Left renal cortex interstitium (tissue), 4 donors: ENCODE measurements around the gene HERC4. TPM values are rescaled to one million over a fixed set of nuclear protein-coding genes. Genes with fewer than 3 reads are reported as not detected.

Experiments
- DNase-seq, 4 donors: peaks; one replicate each; pipeline ENCODE4 v3.0.0-alpha.2; 2013; ENCODE audit warnings: low read depth in 4 of 4, low spot score in 2 of 4, missing footprints in 1 of 4
- polyA plus RNA-seq, 4 donors: library from polyadenylated mRNA; unstranded; fragments of 120-200 nt; gene quantifications; one replicate each; pipeline ENCODE4 v1.2.1, GENCODE V29; 2013; ENCODE audit not compliant: insufficient read length in 4 of 4

HERC4 gene, protein sequence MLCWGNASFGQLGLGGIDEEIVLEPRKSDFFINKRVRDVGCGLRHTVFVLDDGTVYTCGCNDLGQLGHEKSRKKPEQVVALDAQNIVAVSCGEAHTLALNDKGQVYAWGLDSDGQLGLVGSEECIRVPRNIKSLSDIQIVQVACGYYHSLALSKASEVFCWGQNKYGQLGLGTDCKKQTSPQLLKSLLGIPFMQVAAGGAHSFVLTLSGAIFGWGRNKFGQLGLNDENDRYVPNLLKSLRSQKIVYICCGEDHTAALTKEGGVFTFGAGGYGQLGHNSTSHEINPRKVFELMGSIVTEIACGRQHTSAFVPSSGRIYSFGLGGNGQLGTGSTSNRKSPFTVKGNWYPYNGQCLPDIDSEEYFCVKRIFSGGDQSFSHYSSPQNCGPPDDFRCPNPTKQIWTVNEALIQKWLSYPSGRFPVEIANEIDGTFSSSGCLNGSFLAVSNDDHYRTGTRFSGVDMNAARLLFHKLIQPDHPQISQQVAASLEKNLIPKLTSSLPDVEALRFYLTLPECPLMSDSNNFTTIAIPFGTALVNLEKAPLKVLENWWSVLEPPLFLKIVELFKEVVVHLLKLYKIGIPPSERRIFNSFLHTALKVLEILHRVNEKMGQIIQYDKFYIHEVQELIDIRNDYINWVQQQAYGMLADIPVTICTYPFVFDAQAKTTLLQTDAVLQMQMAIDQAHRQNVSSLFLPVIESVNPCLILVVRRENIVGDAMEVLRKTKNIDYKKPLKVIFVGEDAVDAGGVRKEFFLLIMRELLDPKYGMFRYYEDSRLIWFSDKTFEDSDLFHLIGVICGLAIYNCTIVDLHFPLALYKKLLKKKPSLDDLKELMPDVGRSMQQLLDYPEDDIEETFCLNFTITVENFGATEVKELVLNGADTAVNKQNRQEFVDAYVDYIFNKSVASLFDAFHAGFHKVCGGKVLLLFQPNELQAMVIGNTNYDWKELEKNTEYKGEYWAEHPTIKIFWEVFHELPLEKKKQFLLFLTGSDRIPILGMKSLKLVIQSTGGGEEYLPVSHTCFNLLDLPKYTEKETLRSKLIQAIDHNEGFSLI
- 10 to 100 TPM; 36.5 to 65.5 (median 50.1) TPM for polyA plus RNA-seq

DNA sequence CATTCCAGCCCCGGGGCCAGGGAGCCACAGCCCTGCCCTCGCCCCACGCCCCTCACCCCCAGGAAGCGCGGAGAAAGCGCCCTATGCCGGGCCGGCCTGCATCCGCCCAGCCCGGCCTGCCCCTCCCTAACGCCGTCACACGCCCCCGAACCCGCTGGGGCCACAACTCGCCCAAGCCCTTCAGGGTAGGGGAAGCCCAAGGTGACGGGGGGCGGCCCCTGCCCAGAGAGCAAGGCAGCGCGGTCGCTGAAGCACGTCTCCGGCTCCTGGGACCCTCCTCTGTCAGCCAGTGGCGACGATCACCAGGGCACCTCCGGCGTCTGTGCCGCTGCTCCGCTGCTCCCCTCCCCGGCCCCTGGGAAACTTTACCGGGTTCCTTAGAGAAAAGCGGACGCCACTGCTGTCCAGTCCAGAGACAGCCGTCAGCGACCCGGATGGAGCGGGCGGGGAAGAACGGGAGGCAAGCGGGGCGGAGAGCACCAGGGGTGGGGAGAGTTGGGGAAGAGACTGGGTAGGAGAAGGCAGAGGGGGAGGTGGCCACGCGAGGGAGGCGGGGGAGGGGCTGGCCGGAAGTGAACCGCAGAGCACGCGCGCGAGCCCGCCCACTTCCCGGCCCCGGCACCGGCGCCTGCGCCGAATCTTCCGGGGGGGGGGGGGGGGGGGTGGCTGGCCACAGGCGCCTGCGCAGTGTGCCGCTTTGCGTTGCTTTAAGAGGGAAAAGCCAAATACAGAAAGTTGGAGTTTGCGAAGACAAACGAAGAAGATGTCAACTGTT is at the start of gene HERC4:
HERC4 (minus strand) TSS at position 509 of the 775 bp plus-strand sequence. CDS start 2,175 bp downstream, outside the sequence.
- peak; percentile 70 to 90 (median 85) for DNase-seq

DNA sequence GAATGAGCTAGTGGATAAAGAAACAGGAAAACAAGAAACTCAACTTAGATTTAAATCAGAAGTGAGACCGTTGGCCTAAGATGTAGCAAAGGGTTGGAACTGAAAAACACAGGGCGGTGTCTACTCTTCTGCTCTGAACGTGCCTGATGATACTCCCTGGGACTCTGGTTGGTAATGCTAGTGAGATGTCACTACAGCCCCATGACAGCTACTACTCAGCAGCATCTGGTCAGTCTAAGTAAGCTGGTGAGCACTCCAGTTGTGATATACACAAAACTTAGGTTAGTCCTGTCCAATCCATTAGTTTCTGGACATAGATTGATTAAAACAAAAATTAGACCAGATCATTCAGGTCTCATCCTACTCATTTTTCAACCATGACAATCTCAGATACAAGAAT is 49.6 kb upstream of the HERC4 start:
- DNase-seq: no peak

DNA sequence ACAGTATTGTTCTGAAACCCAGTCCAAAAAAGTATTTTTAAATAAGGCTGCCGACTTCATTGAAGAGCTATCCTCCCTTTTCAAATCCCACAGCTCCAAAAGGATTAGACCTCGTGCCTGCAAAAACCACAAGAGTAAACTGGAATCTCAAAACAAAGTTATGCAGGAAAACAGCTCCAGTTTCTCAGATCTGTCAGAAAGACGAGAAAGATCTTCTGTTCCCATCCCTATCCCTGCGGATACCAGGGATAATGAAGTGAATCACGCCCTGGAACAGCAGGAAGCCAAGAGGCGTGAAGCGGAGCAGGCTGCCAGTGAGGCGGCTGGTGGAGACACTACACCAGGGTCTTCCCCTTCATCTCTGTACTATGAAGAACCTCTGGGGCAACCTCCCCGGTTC is 46.8 kb upstream of the HERC4 start:
- no peak for DNase-seq

DNA sequence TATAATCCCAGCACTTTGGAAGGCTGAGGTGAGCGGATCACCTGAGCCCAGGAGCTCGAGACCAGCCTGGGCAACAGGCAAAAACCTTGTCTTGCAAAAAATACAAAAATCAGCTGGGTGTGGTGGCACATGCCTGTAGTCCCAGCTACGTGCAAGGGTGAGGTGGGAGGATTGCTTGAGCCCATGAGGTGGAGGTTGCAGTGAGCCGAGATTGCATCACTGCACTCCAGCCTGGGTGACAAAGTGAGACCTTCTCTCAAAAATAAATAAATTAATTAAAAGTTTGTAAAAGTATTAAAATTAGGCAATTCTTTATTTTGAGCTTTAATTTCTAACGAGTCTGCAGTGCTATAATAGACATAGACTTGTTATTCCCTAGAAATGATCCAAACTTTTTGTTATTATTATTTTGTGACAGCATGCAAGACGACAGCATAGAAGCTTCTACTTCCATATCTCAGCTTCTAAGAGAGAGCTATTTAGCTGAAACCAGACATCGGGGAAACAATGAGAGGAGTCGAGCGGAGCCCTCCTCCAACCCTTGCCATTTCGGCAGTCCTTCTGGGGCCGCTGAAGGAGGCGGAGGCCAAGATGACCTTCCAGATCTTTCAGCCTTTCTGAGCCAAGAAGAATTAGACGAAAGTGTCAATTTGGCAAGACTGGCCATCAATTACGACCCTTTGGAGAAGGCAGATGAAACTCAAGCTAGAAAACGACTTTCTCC is 46.1 kb upstream of the HERC4 start:
- no peak for DNase-seq

DNA sequence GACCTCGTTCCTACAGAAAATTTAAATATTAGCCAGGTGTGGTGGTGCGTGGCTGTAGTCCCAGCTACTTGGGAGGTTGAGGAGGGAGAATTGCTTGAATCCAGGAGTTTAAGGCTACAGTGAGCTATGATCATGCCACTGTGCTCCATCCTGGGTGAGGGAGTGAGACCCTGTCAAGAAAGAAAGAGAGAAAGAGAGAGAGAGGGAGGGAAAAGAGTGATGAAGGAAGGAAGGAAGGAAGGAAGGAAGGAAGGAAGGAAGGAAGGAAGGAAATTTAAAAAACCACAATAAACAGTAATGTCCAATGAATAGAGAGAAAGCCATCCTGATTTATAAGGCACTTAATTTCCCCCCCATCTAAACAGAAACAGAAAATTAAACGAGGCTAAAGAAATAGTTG is 43.6 kb upstream of the HERC4 start:
- no peak for DNase-seq

DNA sequence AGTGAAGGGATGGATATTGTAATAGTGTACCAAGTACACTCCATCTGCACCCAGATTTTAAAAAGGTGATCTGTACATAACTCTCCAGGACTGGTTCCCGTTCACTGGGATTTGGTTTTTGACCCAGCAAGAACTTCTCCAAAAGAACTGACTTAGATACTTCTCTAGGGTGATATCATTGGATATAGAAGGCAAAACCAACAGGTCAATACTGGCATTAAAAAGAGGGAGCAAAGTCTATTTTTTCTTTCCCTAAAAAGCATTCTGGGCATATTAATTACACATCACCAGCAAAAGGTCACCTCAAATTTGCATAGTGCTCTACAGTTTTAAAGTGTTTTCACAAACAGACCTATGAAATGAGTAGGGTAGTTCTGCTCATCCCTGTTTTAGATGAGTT is 37.8 kb upstream of the HERC4 start:
- no peak for DNase-seq

DNA sequence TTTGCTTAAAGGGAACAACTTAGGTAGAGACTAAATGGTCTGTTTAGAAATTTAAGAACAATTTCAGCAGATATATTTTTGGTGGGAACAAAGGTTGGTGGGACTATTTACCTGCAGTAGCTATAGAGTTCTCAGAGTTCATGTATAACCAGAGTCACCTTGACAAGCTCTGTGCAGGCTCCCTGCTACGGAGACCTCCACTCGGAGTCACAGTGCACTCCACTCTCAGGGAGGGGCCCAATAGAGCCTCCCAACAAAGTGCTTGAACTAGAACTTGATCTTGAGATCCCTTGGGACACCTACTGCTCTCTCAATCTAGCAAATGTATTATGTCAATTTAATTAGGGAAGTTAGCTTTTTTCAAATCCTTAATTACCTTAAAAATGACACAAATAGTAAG is 36.5 kb upstream of the HERC4 start:
- no peak for DNase-seq

DNA sequence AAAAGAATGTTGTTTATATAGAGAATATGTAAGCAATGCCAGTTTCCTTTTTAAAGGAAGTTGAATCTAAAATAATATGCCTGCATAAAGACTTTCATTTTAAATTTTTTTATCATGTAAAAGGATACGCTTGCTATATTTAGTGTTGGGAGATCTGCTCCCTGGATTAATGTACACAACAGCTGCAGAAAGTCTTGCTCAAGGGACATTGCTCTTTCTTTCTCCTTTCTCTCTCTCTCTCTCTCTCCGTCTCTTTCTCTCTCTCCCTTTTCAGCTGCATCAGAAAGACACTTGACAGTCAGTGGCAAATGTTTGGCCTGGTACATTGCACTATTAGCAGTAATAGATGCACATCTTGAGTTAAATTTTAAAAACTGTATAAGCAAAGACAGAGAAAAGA is 34.9 kb upstream of the HERC4 start:
- DNase-seq: no peak

DNA sequence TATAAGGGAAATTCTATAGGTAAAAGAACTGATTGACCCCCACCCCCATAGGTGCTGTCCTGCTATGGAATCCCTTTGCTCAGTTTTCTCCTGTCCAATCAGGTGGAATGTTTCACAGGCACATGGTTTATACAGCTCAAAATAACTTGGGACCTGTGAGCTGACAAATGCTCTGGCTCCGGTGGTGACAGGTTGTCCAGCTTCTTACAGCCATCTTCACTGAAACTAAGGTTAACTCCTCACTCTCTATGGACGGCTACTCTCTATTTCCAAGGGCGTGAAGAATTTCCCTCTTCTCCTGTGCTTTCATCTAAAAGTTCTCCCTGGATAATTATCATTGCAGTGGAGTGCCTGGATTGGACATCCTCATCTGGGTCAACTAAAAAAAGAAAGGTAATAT is 34.2 kb upstream of the HERC4 start, which contains the start of gene MYPN:
MYPN (plus strand) TSS at position 158 of the 400 bp plus-strand sequence. CDS start 11,951 bp downstream, outside the sequence.
- no peak for DNase-seq

DNA sequence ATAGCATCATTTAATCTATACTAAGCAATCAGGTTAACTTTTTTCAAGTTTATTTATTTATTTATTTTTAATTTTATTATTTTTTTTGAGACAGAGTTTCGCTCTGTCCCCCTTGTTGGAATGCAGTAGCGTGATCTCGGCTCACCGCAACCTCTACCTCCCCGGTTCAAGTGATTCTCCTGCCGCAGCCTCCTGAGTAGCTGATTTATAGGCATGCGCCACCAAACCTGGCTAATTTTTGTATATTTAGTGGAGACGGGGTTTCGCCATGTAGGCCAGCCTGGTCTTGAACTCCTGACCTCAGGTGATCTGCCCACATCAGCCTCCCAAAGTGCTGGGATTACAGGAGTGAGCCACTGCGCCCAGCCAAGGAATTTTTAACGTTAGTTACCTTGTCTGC is 33.6 kb upstream of the HERC4 start:
- no peak for DNase-seq

DNA sequence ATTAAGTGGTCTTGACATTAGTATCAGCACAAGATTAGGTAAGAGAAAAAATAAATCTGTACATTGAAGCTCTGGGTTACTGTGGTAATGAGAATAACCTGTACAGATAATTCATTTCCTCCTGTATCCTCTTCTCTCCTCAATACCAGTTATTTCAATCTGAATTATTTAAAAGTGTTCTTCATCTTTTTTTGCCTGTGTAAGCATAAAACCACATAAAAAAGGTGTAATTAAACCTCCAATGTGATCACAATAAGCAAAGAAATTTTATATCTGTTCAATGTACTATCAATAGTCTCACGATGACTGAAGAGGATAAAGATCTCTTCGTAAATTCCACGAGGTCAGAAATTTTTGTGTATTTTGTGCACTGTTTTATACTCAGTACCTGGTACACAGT is 33.0 kb upstream of the HERC4 start:
- no peak for DNase-seq

DNA sequence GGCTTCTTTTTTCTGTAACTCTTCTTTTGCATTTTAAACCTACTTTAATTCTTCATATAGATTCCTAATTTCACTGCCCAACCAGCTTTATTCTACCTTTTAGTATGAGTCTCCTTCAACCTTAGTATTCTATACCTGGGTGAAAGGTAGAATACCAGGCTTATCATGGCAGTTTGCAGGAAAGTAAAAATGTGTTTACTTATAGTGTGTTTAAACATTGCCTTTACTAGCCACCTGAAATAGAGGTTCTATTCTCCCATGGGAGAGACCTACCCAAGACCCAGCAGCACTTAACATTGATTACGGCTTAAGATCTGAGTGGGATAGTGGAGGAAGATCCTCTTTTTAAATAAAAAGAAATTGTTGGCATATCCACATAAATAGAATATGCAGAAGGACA is 32.6 kb upstream of the HERC4 start:
- no peak for DNase-seq

DNA sequence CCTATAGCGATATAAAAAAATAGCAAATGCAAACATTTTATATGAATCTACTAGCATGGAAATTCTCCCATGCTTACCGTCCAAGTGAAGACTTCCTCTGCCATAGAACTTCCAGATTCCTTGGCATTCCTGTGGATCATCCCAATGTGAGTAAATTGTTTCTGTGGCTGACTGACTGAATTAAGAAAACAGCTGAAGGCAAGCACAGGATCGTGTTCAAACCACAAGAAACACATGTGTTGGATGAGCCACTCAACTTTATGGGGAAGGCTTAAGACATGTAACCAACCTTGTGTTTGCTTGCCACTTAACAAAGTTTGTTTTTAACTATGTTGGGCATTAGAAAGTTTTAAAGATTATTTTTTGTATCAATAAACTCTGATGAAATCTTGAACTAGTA is 31.6 kb upstream of the HERC4 start:
- no peak for DNase-seq

DNA sequence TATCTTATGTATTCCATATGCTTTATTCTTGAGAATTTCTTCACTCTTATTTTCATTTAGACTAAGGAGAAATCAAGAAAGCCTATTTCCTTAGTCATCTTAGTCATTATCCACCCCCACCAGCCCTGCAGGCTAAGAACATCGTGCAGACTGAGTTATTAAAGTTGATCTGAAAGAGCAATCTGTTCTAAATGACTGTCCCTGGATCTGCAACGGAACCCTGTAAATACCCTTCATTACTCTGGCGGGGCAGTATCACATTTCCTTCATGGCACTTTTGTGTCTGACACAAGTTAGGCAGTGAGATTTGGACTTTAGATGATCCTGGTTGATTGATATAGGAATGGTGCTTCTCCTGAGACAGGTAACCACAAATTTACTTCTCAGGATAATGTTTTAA is 30.7 kb upstream of the HERC4 start:
- DNase-seq: no peak

DNA sequence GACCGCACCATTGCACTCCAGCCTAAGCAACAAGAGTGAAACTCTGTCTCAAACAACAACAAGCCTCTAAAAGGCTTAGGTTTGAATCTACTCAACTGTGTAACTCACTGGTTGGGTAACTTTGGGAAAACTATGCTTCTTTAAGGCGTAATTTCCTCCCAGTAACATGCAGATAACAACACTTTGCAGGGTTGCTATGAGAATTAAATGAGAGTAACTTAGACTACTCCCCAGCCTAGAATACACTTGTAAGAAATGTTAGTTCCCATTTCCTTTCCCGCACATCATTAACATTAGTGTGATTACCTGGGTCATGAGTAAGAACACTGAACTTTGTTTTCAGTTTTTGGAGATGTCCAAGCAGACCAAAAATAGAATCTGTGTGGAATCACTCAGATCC is 28.8 kb upstream of the HERC4 start:
- DNase-seq: no peak

DNA sequence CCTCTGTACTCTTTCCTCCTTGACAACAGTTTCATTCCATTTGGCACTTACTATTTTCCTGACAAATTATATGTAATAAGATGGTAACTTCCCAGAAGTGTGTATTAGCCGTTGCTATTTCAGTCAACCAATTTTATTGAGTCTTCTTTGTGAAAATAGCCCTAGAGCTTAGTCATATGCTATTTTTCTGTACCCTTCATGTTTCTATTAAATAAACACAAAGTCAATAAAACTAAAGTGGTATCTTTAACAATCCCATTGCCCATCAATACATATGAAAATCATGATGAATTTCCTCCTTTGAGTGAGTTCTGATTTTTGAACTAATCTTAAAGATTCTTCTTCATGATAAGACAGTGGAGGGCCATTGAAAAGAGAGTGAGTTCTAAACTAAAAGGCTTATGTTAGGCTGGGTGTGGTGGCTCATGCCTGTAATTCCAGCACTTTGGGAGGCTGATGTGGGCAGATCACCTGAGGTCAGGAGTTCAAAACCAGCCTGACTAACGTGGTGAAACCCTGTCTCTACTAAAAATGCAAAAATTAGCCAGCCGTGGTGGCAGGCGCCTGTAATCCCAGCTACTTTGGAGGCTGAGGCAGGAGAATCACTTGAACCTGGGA is 28.3 kb upstream of the HERC4 start:
- DNase-seq: no peak

DNA sequence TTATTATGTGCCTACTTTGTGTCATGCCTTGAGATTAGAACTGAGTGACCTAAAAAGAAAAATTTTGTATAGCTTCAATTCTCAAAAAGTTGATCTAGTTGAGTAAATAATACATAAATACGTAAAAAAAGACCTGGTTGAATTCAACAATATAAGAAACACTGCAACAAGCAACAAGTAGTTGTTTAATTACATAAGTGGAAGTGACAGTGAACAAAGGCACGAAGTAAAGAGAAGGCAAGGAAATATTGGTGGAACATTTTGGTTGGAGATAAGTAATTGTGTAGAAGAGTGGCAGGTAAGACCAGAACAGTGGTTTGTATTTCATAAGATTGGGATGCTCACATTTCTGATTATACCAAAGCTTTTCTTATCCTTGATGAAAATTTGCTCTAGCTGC is 26.0 kb upstream of the HERC4 start:
- no peak for DNase-seq

DNA sequence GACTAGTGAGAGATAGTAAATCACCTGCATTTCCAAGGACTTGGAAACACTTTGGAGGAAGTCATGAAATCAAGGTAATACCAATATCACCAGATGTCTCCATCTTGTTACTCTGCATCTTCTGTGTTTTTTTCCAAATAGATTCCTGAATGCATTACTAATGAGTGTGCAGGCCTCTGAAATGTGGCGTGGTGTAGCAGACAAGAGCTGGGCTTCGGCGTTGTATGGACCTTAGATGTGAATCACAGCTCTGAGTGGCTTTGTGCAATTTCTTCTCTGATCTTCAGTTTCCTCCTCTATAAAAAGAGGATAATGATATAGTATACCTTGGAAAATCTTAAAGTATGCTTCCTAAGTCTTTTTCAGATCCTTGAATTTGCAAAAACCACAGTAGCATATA is 24.7 kb upstream of the HERC4 start:
- no peak for DNase-seq

DNA sequence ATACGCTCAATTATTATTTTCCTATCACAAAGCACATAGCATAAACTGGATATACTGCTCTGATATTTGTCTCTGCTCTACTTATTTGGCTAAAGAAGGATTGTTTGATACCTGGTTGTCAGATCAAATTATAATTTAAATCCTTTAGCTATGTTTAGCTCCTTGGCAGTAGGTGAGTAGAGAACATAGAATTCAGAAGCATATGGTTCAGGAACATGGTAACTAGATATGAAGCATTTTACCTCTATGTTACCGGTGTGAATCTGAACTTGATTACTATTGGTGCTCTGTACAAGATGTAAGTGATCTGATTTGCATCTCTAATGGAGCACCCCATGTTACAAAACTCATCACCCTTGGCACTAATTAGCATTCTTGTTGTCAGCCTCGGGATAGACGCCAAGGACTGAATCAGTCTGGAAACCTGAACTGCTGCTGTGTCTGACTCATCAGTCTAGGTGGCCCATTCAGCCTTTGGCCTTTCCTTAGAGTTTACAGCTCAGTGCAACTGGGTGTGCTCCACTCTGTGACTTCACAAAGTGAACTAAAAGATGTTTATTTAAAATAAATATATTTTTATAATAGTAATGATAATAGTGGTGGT is 21.9 kb upstream of the HERC4 start:
- DNase-seq: no peak
